Activated T-helper 17 cell treated with anti-CD3 and anti-CD28 coated beads, Interleukin-2, amount 50 U/mL, for 72 hours (primary cell): ENCODE measurements around the gene CNTFR. TPM values are rescaled to one million over a fixed set of nuclear protein-coding genes. Genes with fewer than 3 reads are reported as not detected.
"Not testable (repeated sequence)": the region's sequence is repeated elsewhere in the genome, so short reads cannot be mapped to it uniquely, and the experiment has no call there.

ENCODE experiments used
- ATAC-seq: fragments of 150-1000 bp; cut with Tn5 transposase; replicated peaks from 2 replicates; pipeline ENCODE4 v1.10.0; 2021; ENCODE audit warnings: mild to moderate bottlenecking, moderate library complexity
- H3K27ac Mint-ChIP-seq: one replicate; pipeline ENCODE4 v1.8.0; 2022; ENCODE audit warnings: mixed read lengths
- H3K27me3 Mint-ChIP-seq: one replicate; pipeline ENCODE4 v1.8.0; 2022; ENCODE audit warnings: mixed read lengths
- H3K36me3 Mint-ChIP-seq: one replicate; pipeline ENCODE4 v1.8.0; 2022; ENCODE audit warnings: low read depth, mild to moderate bottlenecking, mixed read lengths
- H3K4me1 Mint-ChIP-seq: one replicate; pipeline ENCODE4 v1.8.0; 2022; ENCODE audit warnings: mixed read lengths
- H3K4me3 Mint-ChIP-seq: one replicate; pipeline ENCODE4 v1.8.0; 2022; ENCODE audit warnings: mild to moderate bottlenecking, mixed read lengths
- H3K9me3 Mint-ChIP-seq: one replicate; pipeline ENCODE4 v1.8.0; 2022; ENCODE audit warnings: mixed read lengths
- total RNA-seq, 2 donors: library from RNA; stranded (reverse); gene quantifications; one replicate each; pipeline ENCODE4 v1.2.3, GENCODE V29; 2022

CNTFR gene
- total RNA-seq, 2 donors from 2014 or later: not detected

GRCh38 chr9:34551751-34552605 lies 37.5 kb downstream of the CNTFR start:
- Mint-ChIP-seq H3K27me3 (peaks cover 16% of the 10 kb centered on the region), H3K9me3 (no peaks in the 10 kb centered on the region), H3K27ac (no peak overlapping the region), H3K4me1 (no peaks in the 10 kb centered on the region), H3K36me3 (no peaks in the 10 kb centered on the region), H3K4me3 (no peak overlapping the region)
- no peak for ATAC-seq

- peaks cover 16% of the 10 kb centered on the region for H3K27me3 Mint-ChIP-seq
- H3K4me1 Mint-ChIP-seq: no peaks in the 10 kb centered on the region
- no peak overlapping the region for H3K4me3 Mint-ChIP-seq
- H3K9me3 Mint-ChIP-seq: no peaks in the 10 kb centered on the region
- ATAC-seq: no peak
- no peak overlapping the region for H3K27ac Mint-ChIP-seq
- H3K36me3 Mint-ChIP-seq: no peaks in the 10 kb centered on the region
Measured at GRCh38 chr9:34550681-34551270, 38.7 kb downstream of the CNTFR start.

GRCh38 chr9:34550016-34550680 lies 39.4 kb downstream of the CNTFR start:
- Mint-ChIP-seq H3K4me3 (no peak overlapping the region), H3K4me1 (no peaks in the 10 kb centered on the region), H3K27ac (no peak overlapping the region), H3K36me3 (no peaks in the 10 kb centered on the region), H3K27me3 (peaks cover 22% of the 10 kb centered on the region), H3K9me3 (no peaks in the 10 kb centered on the region)
- ATAC-seq: no peak

GRCh38 chr9:34549407-34549732 lies 40.2 kb downstream of the CNTFR start:
- Mint-ChIP-seq H3K4me3 (no peak overlapping the region), H3K4me1 (no peaks in the 10 kb centered on the region), H3K27me3 (peaks cover 19% of the 10 kb centered on the region), H3K36me3 (no peaks in the 10 kb centered on the region), H3K9me3 (no peaks in the 10 kb centered on the region), H3K27ac (no peak overlapping the region)
- no peak for ATAC-seq

- H3K36me3 Mint-ChIP-seq: no peaks in the 10 kb centered on the region
- peak; percentile 60 for ATAC-seq
Measured at GRCh38 chr9:34547960-34548611, 41.4 kb downstream of the CNTFR start.

GRCh38 chr9:34546834-34547827 lies 42.4 kb downstream of the CNTFR start:
- Mint-ChIP-seq H3K9me3 (no peaks in the 10 kb centered on the region), H3K36me3 (no peaks in the 10 kb centered on the region), H3K27ac (no peak overlapping the region), H3K4me1 (no peaks in the 10 kb centered on the region), H3K4me3 (no peak overlapping the region), H3K27me3 (peaks cover 19% of the 10 kb centered on the region)
- ATAC-seq: peak; percentile 52

More at GRCh38 chr9:34547960-34548611, 41.4 kb downstream of the CNTFR start:
- H3K27me3 Mint-ChIP-seq: peaks cover 19% of the 10 kb centered on the region
- H3K4me1 Mint-ChIP-seq: no peaks in the 10 kb centered on the region
- no peaks in the 10 kb centered on the region for H3K9me3 Mint-ChIP-seq
- no peak overlapping the region for H3K27ac Mint-ChIP-seq
- H3K4me3 Mint-ChIP-seq: no peak overlapping the region

- ATAC-seq: no peak
- Mint-ChIP-seq H3K27me3 (peaks cover 19% of the 10 kb centered on the region), H3K9me3 (no peaks in the 10 kb centered on the region), H3K4me3 (no peak overlapping the region), H3K36me3 (no peaks in the 10 kb centered on the region), H3K4me1 (no peaks in the 10 kb centered on the region), H3K27ac (no peak overlapping the region)
Measured at GRCh38 chr9:34546102-34546833, 43.3 kb downstream of the CNTFR start.

GRCh38 chr9:34545497-34545896 lies 44.0 kb downstream of the CNTFR start:
- ATAC-seq: no peak
- no peak overlapping the region for H3K4me3 Mint-ChIP-seq
- peaks cover 19% of the 10 kb centered on the region for H3K27me3 Mint-ChIP-seq
- H3K9me3 Mint-ChIP-seq: no peaks in the 10 kb centered on the region
- no peaks in the 10 kb centered on the region for H3K36me3 Mint-ChIP-seq
- no peak overlapping the region for H3K27ac Mint-ChIP-seq
- no peaks in the 10 kb centered on the region for H3K4me1 Mint-ChIP-seq

GRCh38 chr9:34544035-34544434 lies 45.5 kb downstream of the CNTFR start:
- no peaks in the 10 kb centered on the region for H3K36me3 Mint-ChIP-seq
- H3K4me1 Mint-ChIP-seq: no peaks in the 10 kb centered on the region
- H3K4me3 Mint-ChIP-seq: no peak overlapping the region
- H3K27ac Mint-ChIP-seq: no peak overlapping the region
- no peak for ATAC-seq
- H3K9me3 Mint-ChIP-seq: no peaks in the 10 kb centered on the region
- peaks cover 22% of the 10 kb centered on the region for H3K27me3 Mint-ChIP-seq

GRCh38 chr9:34541540-34541939 lies 48.0 kb downstream of the CNTFR start:
- Mint-ChIP-seq H3K27ac (no peak overlapping the region), H3K36me3 (no peaks in the 10 kb centered on the region), H3K9me3 (no peaks in the 10 kb centered on the region), H3K27me3 (peaks cover 20% of the 10 kb centered on the region), H3K4me1 (no peaks in the 10 kb centered on the region), H3K4me3 (no peak overlapping the region)
- ATAC-seq: no peak

GRCh38 chr9:34540827-34541226 lies 48.7 kb downstream of the CNTFR start:
- no peak overlapping the region for H3K27ac Mint-ChIP-seq
- no peaks in the 10 kb centered on the region for H3K4me1 Mint-ChIP-seq
- no peak for ATAC-seq
- no peak overlapping the region for H3K4me3 Mint-ChIP-seq
- peaks cover 24% of the 10 kb centered on the region for H3K27me3 Mint-ChIP-seq
- H3K36me3 Mint-ChIP-seq: no peaks in the 10 kb centered on the region
- no peaks in the 10 kb centered on the region for H3K9me3 Mint-ChIP-seq

- Mint-ChIP-seq H3K4me1 (no peaks in the 10 kb centered on the region), H3K9me3 (no peaks in the 10 kb centered on the region), H3K36me3 (no peaks in the 10 kb centered on the region), H3K27me3 (peaks cover 33% of the 10 kb centered on the region), H3K4me3 (no peak overlapping the region), H3K27ac (no peak overlapping the region)
- no peak for ATAC-seq
Measured at GRCh38 chr9:34536685-34537084, 52.8 kb downstream of the CNTFR start.

- H3K36me3 Mint-ChIP-seq, H3K4me3 Mint-ChIP-seq, H3K4me1 Mint-ChIP-seq, ATAC-seq, H3K27ac Mint-ChIP-seq, H3K9me3 Mint-ChIP-seq: not testable (repeated sequence)
- H3K27me3 Mint-ChIP-seq: peaks cover 46% of the 10 kb centered on the region
Measured at GRCh38 chr9:34532041-34532440, 57.5 kb downstream of the CNTFR start.
